PFSK-1 (cell line): ENCODE results near the gene HHIP.

Source experiments
- FOXP2 ChIP-seq: optimal IDR thresholded peaks from 2 replicates; pipeline ENCODE3; 2011; ENCODE audit warnings: borderline replicate concordance, control low read depth, inconsistent platforms; ENCODE audit not compliant: insufficient read depth; ENCODE audit errors: extremely low read length, extremely low read depth
- POLR2AphosphoS5 ChIP-seq: IDR thresholded peaks from 2 replicates; pipeline ENCODE4 v1.6.1; 2012; ENCODE audit warnings: low read depth, mild to moderate bottlenecking, control low read depth, low read length, moderate library complexity
- REST ChIP-seq, 2 experiments: IDR thresholded peaks; 2 replicates each; pipeline versions ENCODE4 v1.6.1 to v1.8.0; 2011 to 2012; ENCODE audit warnings: low read depth in 2 of 2, low read length in 2 of 2, control low read depth in 1 of 2, inconsistent platforms in 1 of 2, mild to moderate bottlenecking in 1 of 2, moderate library complexity in 1 of 2; ENCODE audit not compliant: insufficient read depth in 1 of 2
- SIN3A ChIP-seq: IDR thresholded peaks from 2 replicates; pipeline ENCODE4 v1.6.1; 2012; ENCODE audit warnings: mild to moderate bottlenecking, low read length, moderate library complexity, borderline replicate concordance; ENCODE audit not compliant: insufficient read depth
- TAF1 ChIP-seq: IDR thresholded peaks from 2 replicates; pipeline ENCODE4 v1.6.1; 2012; ENCODE audit warnings: low read length, control low read depth, borderline replicate concordance; ENCODE audit not compliant: insufficient read depth

The HHIP gene

GRCh38 chr4:144681806-144682205 is 35.9 kb downstream of the HHIP start:
- no peak for TF ChIP-seq FOXP2

- no peak for TF ChIP-seq FOXP2
- no peak for TF ChIP-seq SIN3A
- TF ChIP-seq REST (IDR thresholded peaks at IDR 0.05; ENCODE audit: insufficient read depth in 1 of 2, low read depth in 2 of 2, low read length in 2 of 2): no peak
- no peak for TF ChIP-seq POLR2AphosphoS5
- TF ChIP-seq TAF1: no peak
These were observed 37.6 kb downstream of the HHIP start for GRCh38 chr4:144683516-144683915.

- TF ChIP-seq REST (IDR thresholded peaks at IDR 0.05; ENCODE audit: insufficient read depth in 1 of 2, low read depth in 2 of 2, low read length in 2 of 2): no peak
- TF ChIP-seq FOXP2: no peak
- no peak for TF ChIP-seq POLR2AphosphoS5
- no peak for TF ChIP-seq TAF1
- TF ChIP-seq SIN3A: no peak
These were observed 40.0 kb downstream of the HHIP start for GRCh38 chr4:144685911-144686310.

GRCh38 chr4:144686921-144687320 is 41.0 kb downstream of the HHIP start:
- TF ChIP-seq REST (IDR thresholded peaks at IDR 0.05; ENCODE audit: insufficient read depth in 1 of 2, low read depth in 2 of 2, low read length in 2 of 2) (no peak), SIN3A (no peak), TAF1 (no peak), FOXP2 (no peak), POLR2AphosphoS5 (no peak)

GRCh38 chr4:144687466-144687865 is 41.5 kb downstream of the HHIP start:
- TF ChIP-seq REST (IDR thresholded peaks at IDR 0.05; ENCODE audit: insufficient read depth in 1 of 2, low read depth in 2 of 2, low read length in 2 of 2) (no peak), TAF1 (no peak), SIN3A (no peak), FOXP2 (no peak), POLR2AphosphoS5 (no peak)
